Measurements from ENCODE around the gene SEZ6L2.

Gene SEZ6L2

DNA sequence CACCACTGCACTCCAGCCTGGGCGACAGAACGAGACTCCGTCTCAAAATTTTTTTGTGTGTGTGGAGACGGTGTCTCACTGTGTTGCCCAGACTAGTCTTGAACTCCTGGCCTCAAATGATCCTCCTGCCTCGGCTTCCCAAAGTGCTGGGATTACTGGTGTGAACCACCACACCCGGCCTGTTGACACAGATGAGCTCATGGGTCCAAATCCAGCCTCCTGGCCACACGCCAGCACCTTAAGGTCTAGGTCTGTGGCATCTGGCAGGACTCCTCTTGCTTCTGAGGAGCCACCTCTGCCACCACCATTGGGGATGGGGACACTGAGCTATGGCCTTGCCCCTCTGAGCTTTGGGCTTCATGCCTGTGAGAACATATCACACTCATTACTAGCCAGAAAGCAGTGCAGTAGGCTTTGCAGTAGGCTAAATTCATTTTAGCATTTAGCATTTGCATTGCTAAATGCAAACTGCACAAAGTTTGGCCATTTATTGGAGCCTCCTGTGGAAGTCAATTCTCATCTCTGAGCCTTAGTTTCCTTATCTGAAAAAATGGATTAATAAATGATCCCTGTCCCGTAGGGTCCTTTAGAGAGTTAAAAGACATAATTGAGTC, 30.8 kb downstream of the SEZ6L2 start:
- no peaks in the 10 kb centered on the region for H3K36me3 ChIP-seq (ENCODE audit: control insufficient read depth, insufficient read depth, low read length)
- no peaks in the 10 kb centered on the region; the same call in 1 of the 2 replicates for H3K27me3 ChIP-seq (replicated peaks; ENCODE audit: control insufficient read depth, insufficient read depth, low read length)
- DNase-seq (ENCODE audit: extremely low read depth, insufficient read length) = no peak
- no peak overlapping the region for H3K4me3 ChIP-seq (replicated peaks; ENCODE audit: low read depth, low read length)
- TF ChIP-seq, protein P1, sequence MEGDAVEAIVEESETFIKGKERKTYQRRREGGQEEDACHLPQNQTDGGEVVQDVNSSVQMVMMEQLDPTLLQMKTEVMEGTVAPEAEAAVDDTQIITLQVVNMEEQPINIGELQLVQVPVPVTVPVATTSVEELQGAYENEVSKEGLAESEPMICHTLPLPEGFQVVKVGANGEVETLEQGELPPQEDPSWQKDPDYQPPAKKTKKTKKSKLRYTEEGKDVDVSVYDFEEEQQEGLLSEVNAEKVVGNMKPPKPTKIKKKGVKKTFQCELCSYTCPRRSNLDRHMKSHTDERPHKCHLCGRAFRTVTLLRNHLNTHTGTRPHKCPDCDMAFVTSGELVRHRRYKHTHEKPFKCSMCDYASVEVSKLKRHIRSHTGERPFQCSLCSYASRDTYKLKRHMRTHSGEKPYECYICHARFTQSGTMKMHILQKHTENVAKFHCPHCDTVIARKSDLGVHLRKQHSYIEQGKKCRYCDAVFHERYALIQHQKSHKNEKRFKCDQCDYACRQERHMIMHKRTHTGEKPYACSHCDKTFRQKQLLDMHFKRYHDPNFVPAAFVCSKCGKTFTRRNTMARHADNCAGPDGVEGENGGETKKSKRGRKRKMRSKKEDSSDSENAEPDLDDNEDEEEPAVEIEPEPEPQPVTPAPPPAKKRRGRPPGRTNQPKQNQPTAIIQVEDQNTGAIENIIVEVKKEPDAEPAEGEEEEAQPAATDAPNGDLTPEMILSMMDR (IDR thresholded peaks at IDR 0.05; ENCODE audit: insufficient read depth, low read length, poor library complexity, severe bottlenecking) = no peak

DNA sequence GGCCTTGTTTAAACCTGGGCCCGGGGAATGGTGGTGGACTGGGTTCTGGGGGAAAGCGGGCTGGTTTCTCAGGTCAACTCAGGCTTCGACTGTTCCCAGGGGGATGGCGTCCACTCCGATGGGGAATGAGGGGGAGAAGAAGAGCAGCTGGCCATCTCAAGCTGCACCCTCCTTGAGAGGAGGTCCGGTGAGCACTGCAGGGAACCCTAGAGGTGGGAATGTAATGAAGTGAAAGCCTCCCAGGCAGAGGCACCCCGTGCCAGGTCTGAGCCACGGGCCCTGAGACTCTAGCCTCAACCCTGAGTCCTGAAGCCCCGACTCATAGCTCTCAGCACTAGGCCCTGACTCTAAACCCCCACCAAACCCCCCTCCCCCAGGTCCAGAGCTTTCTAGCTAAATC, 35.1 kb downstream of the SEZ6L2 start:
- TF ChIP-seq, protein P1 (IDR thresholded peaks at IDR 0.05; ENCODE audit: insufficient read depth, low read length, poor library complexity, severe bottlenecking) = no peak
- DNase-seq (ENCODE audit: extremely low read depth, insufficient read length) = no peak
- Histone ChIP-seq H3K36me3 (ENCODE audit: control insufficient read depth, insufficient read depth, low read length) (peaks cover 2% of the 10 kb centered on the region; the same call in 1 of the 2 replicates), H3K27me3 (replicated peaks; ENCODE audit: control insufficient read depth, insufficient read depth, low read length) (no peaks in the 10 kb centered on the region; the same call in 1 of the 2 replicates), H3K4me3 (replicated peaks; ENCODE audit: low read depth, low read length) (no peak overlapping the region)

- no peak for DNase-seq (ENCODE audit: extremely low read depth, insufficient read length)
- Histone ChIP-seq H3K27me3 (replicated peaks; ENCODE audit: control insufficient read depth, insufficient read depth, low read length) (no peaks in the 10 kb centered on the region; the same call in 1 of the 2 replicates), H3K4me3 (replicated peaks; ENCODE audit: low read depth, low read length) (no peak overlapping the region; the same call in 1 of the 2 replicates), H3K36me3 (ENCODE audit: control insufficient read depth, insufficient read depth, low read length) (peaks cover 6% of the 10 kb centered on the region)
- TF ChIP-seq, protein P1 (IDR thresholded peaks at IDR 0.05; ENCODE audit: insufficient read depth, low read length, poor library complexity, severe bottlenecking) = no peak
These were observed 35.7 kb downstream of the SEZ6L2 start for GRCh38 chr16:29863669-29863984.

DNA sequence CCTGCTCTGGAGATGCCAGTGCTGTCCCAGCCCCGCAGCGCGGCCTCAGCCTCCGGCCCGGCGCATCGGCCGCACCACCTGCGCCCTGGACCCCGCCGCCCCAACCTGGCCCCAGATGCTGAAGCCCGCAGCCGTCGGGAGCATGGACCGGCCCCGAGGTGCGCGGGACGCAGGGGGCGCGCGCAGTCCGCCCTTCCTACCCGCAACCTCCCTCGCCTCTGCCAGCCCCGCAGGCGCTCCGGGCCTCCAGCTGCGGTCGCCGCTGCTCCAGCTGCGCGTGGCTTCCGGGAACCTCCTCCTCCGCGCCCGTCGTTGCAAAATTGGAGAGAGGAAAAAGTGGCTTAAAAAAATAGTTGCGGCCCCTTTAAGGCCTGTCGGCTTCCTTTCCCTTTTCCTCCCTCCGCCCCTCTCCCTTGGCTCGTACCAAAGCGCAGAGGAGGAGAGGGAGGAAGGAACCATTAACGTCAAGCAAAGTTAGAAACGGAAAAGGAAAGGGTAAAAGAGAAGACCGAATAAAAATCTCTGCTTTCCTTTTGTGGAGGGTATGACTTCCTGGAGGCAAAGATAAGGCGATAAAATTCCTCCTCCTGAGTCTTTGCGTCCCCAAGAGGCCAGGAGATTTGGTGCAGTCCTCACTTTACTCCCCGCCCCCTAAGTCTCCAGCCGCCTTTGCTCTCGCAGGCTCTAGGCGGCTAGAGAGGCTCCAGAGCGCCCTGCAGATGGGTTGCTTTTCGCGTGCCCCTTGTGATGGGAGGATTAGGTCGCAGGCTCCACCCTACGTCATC, 36.3 kb downstream of the SEZ6L2 start, which contains the start of gene CDIPT:
CDIPT (minus strand) TSS at position 343 of the 785 bp plus-strand sequence. CDS start 369 bp downstream, outside the sequence.
- peak; percentile 85 for DNase-seq (ENCODE audit: extremely low read depth, insufficient read length)
- Histone ChIP-seq H3K27me3 (replicated peaks; ENCODE audit: control insufficient read depth, insufficient read depth, low read length) (no peaks in the 10 kb centered on the region; the same call in 1 of the 2 replicates), H3K4me3 (replicated peaks; ENCODE audit: low read depth, low read length) (peak within 1 kb of the TSS; percentile 91), H3K36me3 (ENCODE audit: control insufficient read depth, insufficient read depth, low read length) (peaks cover 8% of the 10 kb centered on the region)
- TF ChIP-seq, protein P1 (IDR thresholded peaks at IDR 0.05; ENCODE audit: insufficient read depth, low read length, poor library complexity, severe bottlenecking) = peak; percentile 89

- Histone ChIP-seq H3K4me3 (replicated peaks; ENCODE audit: low read depth, low read length) (peak overlapping the region; percentile 91), H3K27me3 (replicated peaks; ENCODE audit: control insufficient read depth, insufficient read depth, low read length) (no peaks in the 10 kb centered on the region), H3K36me3 (ENCODE audit: control insufficient read depth, insufficient read depth, low read length) (peaks cover 8% of the 10 kb centered on the region)
- TF ChIP-seq, protein P1 (IDR thresholded peaks at IDR 0.05; ENCODE audit: insufficient read depth, low read length, poor library complexity, severe bottlenecking) = no peak
- DNase-seq (ENCODE audit: extremely low read depth, insufficient read length) = no peak
These were observed 36.9 kb downstream of the SEZ6L2 start for GRCh38 chr16:29862383-29862883.

All from GM06990 (cell line).